T-helper 2 cell treated with Interferon-gamma antibody and Interleukin-4, amounts not matched to agents 5 μg/mL and 100 μg/mL, for 36 hours (primary cell): ENCODE data around the gene ABLIM3.
A peak's percentile ranks its signal among the peaks of the same experiment; 100 is the strongest.

ENCODE experiments used
- DNase-seq: peaks from one replicate; pipeline ENCODE4 v3.0.0; 2021; ENCODE audit warnings: low spot score
- H3K27ac Mint-ChIP-seq: one replicate; pipeline ENCODE4 v1.8.0; 2021; ENCODE audit warnings: mild to moderate bottlenecking, mixed read lengths
- H3K27me3 Mint-ChIP-seq: one replicate; pipeline ENCODE4 v1.8.0; 2021; ENCODE audit warnings: low read depth, mixed read lengths
- H3K36me3 Mint-ChIP-seq: one replicate; pipeline ENCODE4 v1.8.0; 2021; ENCODE audit warnings: low read depth, mixed read lengths
- H3K4me1 Mint-ChIP-seq: one replicate; pipeline ENCODE4 v1.8.0; 2021; ENCODE audit warnings: low read depth, mixed read lengths
- H3K4me3 Mint-ChIP-seq: one replicate; pipeline ENCODE4 v1.8.0; 2022; ENCODE audit warnings: mild to moderate bottlenecking, moderate library complexity, mixed read lengths
- H3K9me3 Mint-ChIP-seq: one replicate; pipeline ENCODE4 v1.8.0; 2021; ENCODE audit warnings: mixed read lengths

The ABLIM3 gene

DNA sequence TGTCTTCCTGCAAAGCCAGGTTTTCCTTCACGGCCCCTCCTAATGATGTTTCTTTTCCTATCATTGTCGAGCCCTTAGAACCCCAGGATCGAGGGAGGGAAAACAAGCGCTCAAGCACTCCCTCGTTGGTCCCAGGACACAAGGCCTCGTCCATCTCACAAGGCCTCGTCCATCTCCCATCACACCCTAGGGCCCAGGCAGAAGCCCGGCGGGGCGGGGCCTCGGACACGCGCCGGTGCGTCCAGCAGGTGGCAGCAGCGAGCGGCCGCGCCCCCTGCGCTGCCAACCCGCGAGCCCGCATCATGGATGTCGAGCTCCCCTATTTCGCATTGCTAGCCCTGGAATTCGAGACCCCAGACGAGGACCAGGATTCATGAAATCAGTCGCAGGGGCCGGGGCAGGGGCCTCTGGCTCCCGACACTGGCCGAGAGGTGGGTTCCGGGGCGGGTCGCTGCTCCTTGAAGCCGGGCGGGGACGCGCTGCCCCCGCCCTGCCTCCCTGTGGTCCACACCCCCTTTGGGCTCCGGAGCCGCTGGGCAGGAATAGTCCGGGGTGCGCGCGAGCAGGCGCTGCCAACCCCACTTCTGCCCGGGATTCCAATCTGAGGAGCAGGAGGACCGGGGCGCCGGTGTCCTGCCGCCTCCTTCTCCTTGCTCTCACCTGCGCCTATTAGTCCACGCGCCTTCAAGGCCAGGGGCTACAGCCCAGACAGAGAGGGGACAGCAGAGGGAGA is at the start of gene ABLIM3:
TSS of gene ABLIM3 (plus strand) at position 270 of the 733 bp plus-strand sequence. CDS start 603 bp downstream, outside the sequence.
- Mint-ChIP-seq H3K4me1 (peaks cover 4% of the 10 kb centered on the region), H3K9me3 (no peaks in the 10 kb centered on the region), H3K4me3 (peak within 1 kb of the TSS; percentile 52), H3K27ac (no peak within 1 kb of the TSS), H3K27me3 (peaks cover 30% of the 10 kb centered on the region), H3K36me3 (no peaks in the 10 kb centered on the region)
- DNase-seq = peak; percentile 71

DNA sequence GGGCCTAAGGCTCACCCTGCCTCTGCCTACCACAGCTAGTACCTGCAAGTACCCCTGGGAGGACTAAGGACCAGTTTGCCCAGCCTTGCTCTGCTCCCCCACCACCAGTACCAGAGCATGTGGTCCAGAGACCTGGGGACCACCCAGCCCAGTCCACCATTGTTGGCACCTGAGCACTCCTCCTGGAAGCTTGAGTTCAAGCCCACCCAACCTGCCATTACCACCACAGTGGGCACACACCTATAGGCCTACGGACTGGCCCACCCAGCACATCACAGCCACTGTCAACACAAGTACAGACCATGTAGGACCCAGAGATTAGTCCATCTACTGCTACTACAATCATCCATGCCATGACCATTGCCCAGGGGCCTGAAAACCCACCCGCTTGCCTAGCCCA is 47.7 kb upstream of the ABLIM3 start:
- DNase-seq = no peak
- H3K9me3 Mint-ChIP-seq = peaks cover 13% of the 10 kb centered on the region
- peaks cover 3% of the 10 kb centered on the region for H3K27me3 Mint-ChIP-seq
- H3K27ac Mint-ChIP-seq = no peak overlapping the region
- no peak overlapping the region for H3K4me3 Mint-ChIP-seq
- H3K36me3 Mint-ChIP-seq = peaks cover 1% of the 10 kb centered on the region
- no peaks in the 10 kb centered on the region for H3K4me1 Mint-ChIP-seq

DNA sequence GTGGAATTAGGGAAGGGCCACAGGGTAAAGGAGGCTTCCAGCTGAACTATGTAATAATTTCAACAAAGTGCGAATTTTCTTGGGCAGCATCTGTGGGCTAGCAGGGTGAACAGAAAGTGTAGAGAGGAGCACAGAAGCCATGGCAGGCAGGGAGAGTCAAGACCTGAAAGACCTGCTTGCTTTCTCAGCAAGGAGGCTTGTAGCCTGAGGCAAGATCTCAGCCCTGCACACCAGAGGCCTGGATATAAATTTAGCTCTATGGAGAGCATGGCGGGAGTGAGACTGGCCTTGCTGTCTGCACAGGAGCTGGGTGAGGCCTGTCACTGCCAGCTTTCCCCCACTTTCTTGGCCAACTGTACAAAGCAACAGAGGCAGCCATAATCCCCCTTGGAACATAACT is 46.3 kb upstream of the ABLIM3 start:
- H3K9me3 Mint-ChIP-seq = peaks cover 27% of the 10 kb centered on the region
- peaks cover 3% of the 10 kb centered on the region for H3K27me3 Mint-ChIP-seq
- H3K27ac Mint-ChIP-seq = no peak overlapping the region
- no peak for DNase-seq
- H3K4me1 Mint-ChIP-seq = peaks cover under 1% of the 10 kb centered on the region
- H3K4me3 Mint-ChIP-seq = no peak overlapping the region
- peaks cover 2% of the 10 kb centered on the region for H3K36me3 Mint-ChIP-seq

DNA sequence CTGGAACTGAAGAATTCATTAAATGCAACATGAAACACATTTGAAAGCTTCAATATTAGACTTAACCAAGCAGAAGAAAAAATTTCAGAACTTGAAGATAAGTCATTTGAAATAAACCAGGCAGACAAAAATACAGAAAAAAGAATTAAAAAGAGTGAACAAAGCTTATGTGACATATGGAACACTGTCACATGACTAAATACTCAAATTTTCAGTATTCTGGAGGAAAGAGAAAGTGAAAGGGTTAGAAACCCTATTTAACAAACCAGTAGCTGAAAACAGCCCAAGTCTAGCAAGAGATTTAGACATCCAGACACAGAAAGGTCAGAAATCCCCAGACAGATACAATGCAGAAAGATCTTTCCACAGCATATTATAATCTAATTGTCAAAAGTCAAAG is 41.4 kb upstream of the ABLIM3 start:
- H3K4me3 Mint-ChIP-seq = no peak overlapping the region
- peaks cover 37% of the 10 kb centered on the region for H3K9me3 Mint-ChIP-seq
- peaks cover 22% of the 10 kb centered on the region for H3K27me3 Mint-ChIP-seq
- DNase-seq = no peak
- no peak overlapping the region for H3K27ac Mint-ChIP-seq
- peaks cover 3% of the 10 kb centered on the region for H3K4me1 Mint-ChIP-seq
- peaks cover 2% of the 10 kb centered on the region for H3K36me3 Mint-ChIP-seq

DNA sequence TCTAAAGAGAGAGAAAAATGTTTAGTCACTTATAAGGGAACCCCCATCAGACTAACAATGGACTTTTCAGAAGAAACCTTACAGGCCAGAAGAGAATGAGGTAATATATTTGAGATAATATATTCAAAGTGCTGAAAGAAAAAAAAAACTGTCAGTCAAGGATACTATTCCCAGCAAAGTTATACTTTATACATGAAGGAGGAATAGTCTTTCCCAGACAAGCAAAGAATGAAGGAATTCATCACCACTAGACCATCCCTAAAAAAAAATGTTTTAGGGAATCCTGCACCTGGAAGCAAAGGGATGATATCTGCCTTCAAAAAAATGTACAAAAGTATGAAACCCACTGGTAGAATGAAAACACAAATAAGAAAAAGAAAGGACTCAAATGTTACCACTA is 41.0 kb upstream of the ABLIM3 start:
- Mint-ChIP-seq H3K27ac (no peak overlapping the region), H3K4me3 (no peak overlapping the region), H3K36me3 (peaks cover 2% of the 10 kb centered on the region), H3K27me3 (peaks cover 22% of the 10 kb centered on the region), H3K4me1 (peaks cover 3% of the 10 kb centered on the region), H3K9me3 (peaks cover 37% of the 10 kb centered on the region)
- no peak for DNase-seq

DNA sequence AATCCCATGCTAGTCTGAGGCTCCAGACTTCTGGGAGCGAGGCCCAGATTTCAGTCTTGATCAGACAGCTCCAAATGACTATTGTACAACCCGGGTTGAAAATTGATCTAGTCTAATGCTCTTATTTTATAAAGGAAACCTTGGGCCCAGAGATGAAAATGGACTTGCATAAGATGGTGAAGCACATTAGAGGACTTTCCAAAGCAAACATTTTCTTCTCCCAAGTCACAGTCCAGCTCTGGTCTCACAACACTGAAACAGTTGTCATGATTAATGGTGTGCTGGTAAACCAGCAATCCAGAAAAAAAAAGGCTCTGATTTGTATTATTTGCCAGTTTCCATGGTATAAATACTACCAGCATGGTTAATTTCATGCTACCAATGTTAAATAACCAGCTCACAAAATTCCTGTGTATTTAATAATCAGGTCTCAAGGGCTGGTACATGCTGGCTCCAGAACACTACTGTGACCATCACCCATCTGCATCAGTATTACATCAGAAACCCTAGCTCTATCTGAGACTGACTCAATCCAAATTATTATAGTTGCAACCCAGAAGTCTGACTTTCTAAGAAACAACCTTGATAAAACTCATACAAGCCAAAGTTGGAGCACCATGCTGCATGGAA is 32.5 kb upstream of the ABLIM3 start:
- H3K9me3 Mint-ChIP-seq = no peaks in the 10 kb centered on the region
- H3K36me3 Mint-ChIP-seq = no peaks in the 10 kb centered on the region
- H3K4me3 Mint-ChIP-seq = no peak overlapping the region
- no peak overlapping the region for H3K27ac Mint-ChIP-seq
- peaks cover 2% of the 10 kb centered on the region for H3K27me3 Mint-ChIP-seq
- DNase-seq = no peak
- H3K4me1 Mint-ChIP-seq = no peaks in the 10 kb centered on the region

DNA sequence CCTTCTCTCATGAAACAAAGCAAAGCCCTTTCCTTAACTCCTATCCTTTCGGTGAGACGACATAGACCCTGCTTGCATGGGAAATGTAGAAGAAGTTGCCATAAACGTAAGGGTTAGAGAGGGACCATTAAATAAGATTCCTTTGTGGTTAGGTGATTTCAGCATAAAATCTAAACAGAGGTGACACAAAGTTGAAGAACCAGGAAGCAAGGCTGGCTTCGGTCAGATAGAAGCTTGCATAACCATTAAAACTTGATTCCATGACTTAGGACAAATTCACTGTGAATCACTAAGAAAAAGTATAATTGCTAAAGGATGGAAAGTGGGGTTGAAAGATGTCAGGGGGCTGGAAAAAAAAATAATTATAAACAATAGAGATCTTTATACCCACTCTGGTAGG is 30.9 kb upstream of the ABLIM3 start:
- Mint-ChIP-seq H3K9me3 (no peaks in the 10 kb centered on the region), H3K4me1 (no peaks in the 10 kb centered on the region), H3K36me3 (no peaks in the 10 kb centered on the region), H3K27me3 (peaks cover 2% of the 10 kb centered on the region), H3K27ac (no peak overlapping the region), H3K4me3 (no peak overlapping the region)
- no peak for DNase-seq

DNA sequence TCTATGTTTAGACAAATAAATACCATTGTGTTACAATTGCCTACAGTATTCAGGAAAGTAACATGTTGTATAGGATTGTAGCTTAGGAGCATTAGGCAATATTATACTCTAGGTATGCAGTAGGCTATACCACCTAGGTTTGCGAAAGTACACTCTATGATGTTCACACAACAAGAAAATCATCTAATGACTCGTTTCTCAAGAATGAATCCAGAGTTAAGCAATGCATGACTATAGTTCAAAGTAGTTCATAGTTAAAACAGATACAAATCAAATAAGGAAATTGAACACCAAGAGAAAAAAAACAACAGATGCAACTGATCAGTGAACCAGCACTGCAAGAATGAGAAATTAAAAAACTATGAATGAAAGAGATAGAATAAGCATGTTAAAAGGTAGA is 27.6 kb upstream of the ABLIM3 start:
- DNase-seq = no peak
- H3K27me3 Mint-ChIP-seq = peaks cover 10% of the 10 kb centered on the region
- no peaks in the 10 kb centered on the region for H3K36me3 Mint-ChIP-seq
- no peaks in the 10 kb centered on the region for H3K9me3 Mint-ChIP-seq
- no peak overlapping the region for H3K27ac Mint-ChIP-seq
- no peak overlapping the region for H3K4me3 Mint-ChIP-seq
- peaks cover 3% of the 10 kb centered on the region for H3K4me1 Mint-ChIP-seq

DNA sequence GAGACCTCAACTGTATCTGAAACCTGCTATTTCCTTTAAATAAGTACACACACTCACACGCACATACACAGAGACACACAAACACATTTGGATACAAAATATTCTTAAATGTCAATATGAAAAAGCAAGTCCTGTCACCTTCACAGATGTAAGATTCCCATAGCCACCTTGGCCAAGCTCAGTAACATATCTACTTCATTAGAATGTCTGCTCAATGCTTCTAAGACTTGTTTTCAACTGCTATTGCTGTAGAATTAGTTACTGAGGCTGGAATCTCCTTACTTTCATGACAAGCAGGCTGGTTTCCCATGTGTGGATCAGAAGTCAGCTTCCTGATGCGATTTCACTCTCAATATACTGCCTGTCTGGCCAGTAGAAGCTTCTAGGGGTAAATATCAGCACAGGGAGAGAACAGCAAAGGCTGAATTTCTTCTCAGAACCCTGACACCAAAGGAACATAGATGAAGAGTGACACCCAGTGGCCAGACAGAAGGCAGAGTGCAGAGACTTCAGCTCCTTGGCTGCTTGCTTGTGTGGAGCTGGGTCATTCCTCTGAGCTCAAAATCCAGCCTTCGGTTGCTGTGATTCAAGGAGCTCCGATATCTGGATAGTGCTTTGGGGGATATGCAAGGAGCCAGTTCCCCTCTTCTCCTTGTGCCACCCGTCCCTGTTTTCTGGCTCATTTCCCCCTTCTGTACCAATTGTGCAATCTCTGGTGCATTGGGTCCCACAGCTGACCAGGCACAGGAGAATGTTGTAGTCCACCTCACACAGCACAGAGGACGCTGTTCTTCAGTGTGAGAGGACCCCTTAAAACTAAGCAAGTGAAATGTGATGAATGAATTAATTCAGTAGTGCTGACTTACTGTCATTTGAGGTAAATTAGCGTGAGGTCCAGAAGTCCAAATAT is 26.6 kb upstream of the ABLIM3 start:
- Mint-ChIP-seq H3K27ac (no peak overlapping the region), H3K4me1 (peaks cover 3% of the 10 kb centered on the region), H3K36me3 (no peaks in the 10 kb centered on the region), H3K9me3 (no peaks in the 10 kb centered on the region), H3K4me3 (no peak overlapping the region), H3K27me3 (peaks cover 14% of the 10 kb centered on the region)
- no peak for DNase-seq

DNA sequence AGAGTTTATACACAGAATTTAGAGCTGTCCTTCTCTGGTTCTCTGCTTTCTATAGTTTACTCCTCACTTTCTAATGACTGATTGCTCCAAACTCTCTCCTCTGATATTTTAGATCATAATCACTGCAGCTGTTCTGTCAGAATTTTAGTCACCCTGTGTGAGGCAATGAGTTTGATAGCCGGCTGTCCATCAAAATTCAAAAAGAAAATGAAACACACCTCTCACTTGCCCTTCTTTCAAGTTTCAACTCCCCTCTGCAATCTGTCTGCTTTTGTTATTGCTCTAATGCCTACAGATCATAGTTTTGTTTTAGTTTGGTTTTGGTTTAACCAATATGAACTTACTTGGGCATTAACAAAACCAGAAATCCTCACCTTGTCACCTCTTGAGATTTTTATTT is 23.3 kb upstream of the ABLIM3 start:
- Mint-ChIP-seq H3K27me3 (peaks cover 15% of the 10 kb centered on the region), H3K27ac (no peak overlapping the region), H3K4me3 (no peak overlapping the region), H3K36me3 (no peaks in the 10 kb centered on the region), H3K9me3 (no peaks in the 10 kb centered on the region), H3K4me1 (peaks cover 3% of the 10 kb centered on the region)
- no peak for DNase-seq

DNA sequence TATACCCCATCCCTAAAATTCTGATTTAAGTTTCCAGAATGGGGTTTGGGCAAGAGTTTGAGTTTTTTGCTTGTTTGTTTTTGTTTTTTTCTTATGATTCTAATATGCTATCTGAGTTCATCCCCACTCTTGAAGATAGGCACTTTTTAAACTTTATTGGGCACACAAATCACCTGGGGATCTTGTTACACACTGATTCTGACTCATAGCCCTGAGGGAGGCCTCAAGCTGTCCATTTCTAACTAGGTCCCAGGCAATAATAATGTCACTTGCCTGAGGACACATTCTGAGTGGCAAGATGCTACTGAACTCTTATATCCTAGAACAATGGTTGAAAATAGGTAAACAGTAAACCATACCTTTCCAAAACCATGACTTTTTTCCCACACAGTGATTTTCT is 22.8 kb upstream of the ABLIM3 start:
- H3K36me3 Mint-ChIP-seq = no peaks in the 10 kb centered on the region
- H3K9me3 Mint-ChIP-seq = no peaks in the 10 kb centered on the region
- peaks cover 15% of the 10 kb centered on the region for H3K27me3 Mint-ChIP-seq
- H3K27ac Mint-ChIP-seq = no peak overlapping the region
- DNase-seq = no peak
- H3K4me3 Mint-ChIP-seq = no peak overlapping the region
- H3K4me1 Mint-ChIP-seq = peaks cover 3% of the 10 kb centered on the region

DNA sequence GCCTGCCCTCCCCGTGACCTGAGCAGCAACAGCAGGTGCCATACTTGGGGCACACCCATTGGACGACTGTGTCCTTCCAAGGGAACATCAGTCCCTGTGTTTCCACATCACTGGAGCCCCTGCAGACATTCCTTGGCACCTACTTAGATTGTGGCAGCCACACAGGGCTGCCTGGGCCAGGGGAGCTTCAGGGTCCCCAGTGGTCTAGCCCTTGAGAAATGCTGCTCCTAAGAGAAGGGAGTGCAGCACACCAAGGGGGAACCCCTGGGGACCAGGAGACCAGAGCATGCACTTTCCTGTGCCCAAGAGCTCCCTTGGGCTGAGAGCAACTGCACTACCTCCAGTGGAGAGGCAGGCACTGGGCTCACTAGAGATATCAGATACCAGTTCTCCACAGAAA is 20.1 kb upstream of the ABLIM3 start:
- H3K9me3 Mint-ChIP-seq = no peaks in the 10 kb centered on the region
- peaks cover 3% of the 10 kb centered on the region for H3K4me1 Mint-ChIP-seq
- no peak overlapping the region for H3K4me3 Mint-ChIP-seq

DNA sequence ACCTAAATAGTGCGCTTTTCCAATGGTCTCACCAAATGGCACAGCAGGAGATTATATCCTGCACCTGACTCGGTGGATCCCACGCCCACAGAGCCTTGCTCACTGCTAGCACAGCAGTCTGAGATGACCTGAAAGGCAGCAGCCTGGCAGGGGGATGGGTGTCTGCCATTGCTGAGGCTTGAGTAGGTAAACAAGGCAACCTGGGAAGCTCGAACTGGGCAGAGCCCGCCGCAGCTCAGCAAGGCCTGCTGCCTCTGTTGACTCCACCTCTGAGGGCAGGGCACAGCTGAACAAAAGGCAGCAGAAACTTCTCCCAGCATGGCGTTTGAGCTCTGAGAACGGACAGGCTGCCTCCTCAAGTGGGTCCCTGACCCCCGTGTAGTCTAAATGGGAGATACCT is 18.1 kb upstream of the ABLIM3 start:
- H3K27me3 Mint-ChIP-seq = peaks cover 8% of the 10 kb centered on the region
- H3K4me3 Mint-ChIP-seq = no peak overlapping the region
- no peaks in the 10 kb centered on the region for H3K4me1 Mint-ChIP-seq
- no peak for DNase-seq
- no peak overlapping the region for H3K27ac Mint-ChIP-seq
- no peaks in the 10 kb centered on the region for H3K36me3 Mint-ChIP-seq
- no peaks in the 10 kb centered on the region for H3K9me3 Mint-ChIP-seq

More for the DNA sequence above, 20.1 kb upstream of the ABLIM3 start:
- Mint-ChIP-seq H3K36me3 (no peaks in the 10 kb centered on the region), H3K27ac (no peak overlapping the region), H3K27me3 (peaks cover 14% of the 10 kb centered on the region)
- DNase-seq = no peak

DNA sequence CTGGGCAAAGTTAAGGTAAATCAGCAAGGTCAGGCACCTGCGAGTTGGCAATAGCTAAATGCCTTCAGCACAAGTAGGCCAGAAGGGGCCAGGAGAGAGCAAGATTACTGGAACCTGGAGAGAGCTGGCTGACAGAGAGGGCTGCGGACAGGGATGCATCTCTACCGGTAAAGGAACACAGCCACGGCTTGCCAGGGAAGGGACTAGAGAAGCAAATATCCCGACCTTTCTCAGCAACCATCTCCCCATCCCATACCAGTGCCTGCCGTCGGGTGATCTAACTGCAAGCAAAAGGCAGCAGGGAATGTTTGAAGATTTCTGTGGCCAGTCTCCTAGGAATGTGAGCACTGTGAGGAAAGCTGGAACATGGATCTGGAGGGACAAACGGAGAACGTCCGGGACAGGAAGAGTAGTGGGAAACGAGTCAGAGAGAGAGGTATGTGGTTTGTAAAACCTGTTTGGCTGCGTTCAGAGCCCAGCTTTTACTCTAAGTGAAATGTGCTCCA is 15.9 kb upstream of the ABLIM3 start:
- Mint-ChIP-seq H3K4me3 (no peak overlapping the region), H3K36me3 (no peaks in the 10 kb centered on the region)

More for the DNA sequence above, 15.9 kb upstream of the ABLIM3 start:
- DNase-seq = no peak
- Mint-ChIP-seq H3K9me3 (no peaks in the 10 kb centered on the region), H3K4me1 (no peaks in the 10 kb centered on the region), H3K27me3 (no peaks in the 10 kb centered on the region), H3K27ac (no peak overlapping the region)
